GM21423 (cell line): Measurements from ENCODE around the gene ELL.
A peak's percentile ranks its signal among the peaks of the same experiment; 100 is the strongest.

Experiments used
- ATAC-seq: cut with Tn5 transposase; IDR thresholded peaks from one replicate; pipeline ENCODE4 v1.9.1; 2021; ENCODE audit warnings: mild to moderate bottlenecking, moderate library complexity; ENCODE audit not compliant: unreplicated experiment

Gene ELL

GRCh38 chr19:18491995-18492953, 29.6 kb downstream of the ELL start:
- ATAC-seq, result no peak

GRCh38 chr19:18490728-18491127, 31.1 kb downstream of the ELL start:
- ATAC-seq, result no peak

DNA sequence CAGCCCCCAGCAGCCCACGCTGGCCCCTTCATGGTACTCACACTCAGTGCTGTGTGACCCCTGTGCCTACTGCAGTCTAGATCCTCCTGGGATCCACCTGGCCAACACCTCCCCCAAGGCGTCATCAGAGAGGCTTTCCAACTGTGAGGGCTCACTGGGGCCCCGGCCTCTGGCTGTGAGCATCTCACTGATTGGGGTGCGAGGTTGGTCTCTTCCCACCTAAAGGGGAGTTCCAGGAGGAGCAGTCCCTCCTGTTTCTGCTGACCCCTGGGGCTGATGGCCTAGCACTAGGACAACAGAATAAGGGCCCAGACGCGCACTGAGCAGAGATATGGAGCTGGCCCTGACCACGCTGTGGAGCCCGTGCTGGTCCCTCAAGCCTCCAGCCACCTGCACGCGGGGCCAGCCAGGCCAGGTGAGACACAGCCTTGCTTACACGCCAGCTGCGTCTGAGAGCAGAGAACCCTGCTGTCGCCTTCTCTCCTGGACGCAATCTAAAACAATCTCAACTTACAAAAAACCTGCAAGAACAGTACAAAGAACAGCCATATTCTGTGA, 32.2 kb downstream of the ELL start:
- ATAC-seq, result no peak

DNA sequence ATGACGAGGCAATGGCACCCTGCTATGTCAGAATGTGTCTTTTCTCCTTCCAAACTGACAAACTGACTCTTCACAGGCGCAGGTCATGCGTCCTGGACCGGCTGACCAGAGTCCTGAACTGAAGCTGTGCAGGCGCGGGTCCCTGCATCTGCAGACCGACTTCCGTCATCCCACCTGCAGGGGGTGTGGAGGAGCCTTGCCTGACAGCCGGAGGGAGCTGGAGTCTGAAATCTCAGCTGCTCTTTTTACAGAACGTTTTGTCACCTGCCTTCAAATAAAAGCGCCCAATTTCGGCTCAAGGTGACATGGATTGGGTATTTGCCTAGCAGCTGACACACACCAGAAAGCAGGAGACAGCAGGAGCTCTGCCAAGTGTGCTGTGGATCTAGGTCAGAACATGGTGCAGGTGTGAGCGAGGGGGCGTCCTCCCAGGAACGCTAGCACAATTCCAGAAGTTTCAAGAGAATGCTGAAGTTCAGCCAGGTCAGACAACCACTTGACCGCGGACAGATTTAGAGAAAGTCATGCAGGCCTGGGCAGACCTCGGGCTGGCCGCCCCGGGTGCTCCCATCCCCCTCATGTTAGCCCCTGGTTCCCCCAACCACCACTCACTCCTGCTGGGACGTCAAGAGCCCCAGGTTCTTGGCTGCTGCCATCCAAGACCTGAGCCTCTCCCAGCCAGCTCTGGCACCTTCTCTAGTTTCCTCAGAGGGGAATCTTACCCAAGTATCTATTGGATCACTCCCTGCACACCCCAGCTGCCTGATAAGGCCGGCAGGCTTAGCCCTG, 32.8 kb downstream of the ELL start:
- no peak for ATAC-seq

DNA sequence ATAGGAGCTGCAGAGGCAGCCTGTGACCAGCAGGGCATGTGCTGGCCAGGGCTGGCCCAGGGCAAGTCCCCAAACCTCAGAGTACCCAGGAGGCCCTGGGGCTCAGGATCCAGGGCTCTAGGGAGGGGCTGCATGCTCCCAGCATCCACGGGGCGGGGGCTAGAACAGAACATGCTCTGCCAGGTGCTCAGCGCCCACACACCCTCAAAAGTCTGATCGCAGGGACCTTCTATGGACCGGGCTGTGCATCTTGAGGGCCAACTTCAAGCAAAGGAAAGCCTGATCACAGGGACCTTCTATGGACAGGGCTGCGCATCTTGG, 33.5 kb downstream of the ELL start:
- ATAC-seq, result no peak

DNA sequence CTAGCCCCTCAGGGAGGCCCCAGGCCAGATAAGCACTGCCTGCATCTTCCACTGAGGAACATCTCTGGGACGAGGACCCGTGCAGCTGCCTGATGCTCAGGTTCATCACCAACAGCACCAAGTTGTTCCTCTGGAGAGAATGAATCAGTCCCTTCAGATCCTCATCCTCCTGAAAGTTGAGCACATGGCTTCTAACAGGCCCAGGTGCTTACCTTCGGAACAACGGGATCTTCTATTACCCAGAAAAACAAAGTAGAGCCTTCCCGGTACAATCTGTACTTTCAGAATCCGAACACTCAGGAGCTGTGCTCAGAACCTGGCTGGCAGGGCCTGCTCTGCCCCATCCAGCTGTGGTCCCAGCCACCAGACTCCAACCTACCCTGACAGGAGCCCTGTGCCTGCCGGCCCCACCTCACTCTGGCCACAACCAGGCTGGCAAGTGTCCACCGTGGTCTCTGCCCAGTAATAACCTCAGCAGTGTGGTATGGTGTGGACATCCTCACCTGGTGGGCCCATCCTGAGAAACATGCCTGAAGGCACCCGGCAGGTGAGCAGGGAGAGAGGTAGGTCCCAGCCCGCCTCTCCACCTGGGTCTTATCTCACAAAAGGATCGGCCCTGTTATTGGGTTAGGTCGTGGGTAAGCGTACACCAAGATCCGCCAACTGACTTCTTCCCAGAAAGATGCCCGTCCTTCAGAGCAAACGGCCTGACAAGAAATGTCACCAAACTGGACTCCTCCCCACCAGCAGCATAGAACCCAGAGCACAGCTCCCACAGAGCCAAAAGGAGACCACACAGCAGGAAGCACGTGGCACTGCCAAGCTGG, 34.1 kb downstream of the ELL start:
- ATAC-seq, result no peak

- ATAC-seq, result no peak
Observed at GRCh38 chr19:18486746-18487145, 35.1 kb downstream of the ELL start.

- no peak for ATAC-seq
Observed at GRCh38 chr19:18484992-18485391, 36.9 kb downstream of the ELL start.

GRCh38 chr19:18483119-18483890, 38.6 kb downstream of the ELL start:
- ATAC-seq, result no peak

DNA sequence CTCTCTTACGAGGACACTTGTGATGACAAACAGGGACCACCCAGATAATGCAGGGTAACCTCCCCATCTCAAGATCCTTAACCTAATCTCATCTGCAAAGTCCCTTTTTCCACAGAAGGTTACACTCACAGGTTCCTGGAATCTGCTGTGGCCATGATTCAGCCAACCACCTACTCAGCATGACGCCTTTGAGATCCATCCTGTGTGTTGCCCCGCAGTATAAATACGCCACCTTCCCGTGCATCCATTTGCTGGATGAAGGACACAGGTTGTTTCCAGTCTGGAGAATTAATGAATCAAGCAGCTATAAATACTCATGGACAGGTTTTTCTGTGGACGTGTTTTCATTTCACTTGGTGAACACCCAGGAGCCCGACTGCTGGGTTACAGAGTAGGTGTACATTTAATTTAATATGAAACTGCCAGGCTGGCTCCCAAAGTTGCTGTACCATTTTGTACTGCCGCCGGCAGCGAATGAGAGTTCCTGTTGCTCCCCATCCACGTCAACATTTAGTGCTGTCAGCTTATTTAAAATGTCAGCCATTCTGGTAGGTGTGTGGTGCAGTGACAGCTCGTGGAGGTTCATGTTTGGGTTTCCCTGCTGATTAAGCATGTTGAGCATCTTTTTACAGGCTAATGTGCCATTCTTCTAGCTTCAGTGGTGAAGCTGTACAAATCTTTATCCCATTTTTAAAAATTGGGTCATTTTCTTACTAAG, 40.2 kb downstream of the ELL start:
- ATAC-seq, result no peak

GRCh38 chr19:18480006-18480691, 41.7 kb downstream of the ELL start:
- no peak for ATAC-seq

GRCh38 chr19:18478545-18479311, 43.1 kb downstream of the ELL start:
- ATAC-seq, result peak; percentile 67

DNA sequence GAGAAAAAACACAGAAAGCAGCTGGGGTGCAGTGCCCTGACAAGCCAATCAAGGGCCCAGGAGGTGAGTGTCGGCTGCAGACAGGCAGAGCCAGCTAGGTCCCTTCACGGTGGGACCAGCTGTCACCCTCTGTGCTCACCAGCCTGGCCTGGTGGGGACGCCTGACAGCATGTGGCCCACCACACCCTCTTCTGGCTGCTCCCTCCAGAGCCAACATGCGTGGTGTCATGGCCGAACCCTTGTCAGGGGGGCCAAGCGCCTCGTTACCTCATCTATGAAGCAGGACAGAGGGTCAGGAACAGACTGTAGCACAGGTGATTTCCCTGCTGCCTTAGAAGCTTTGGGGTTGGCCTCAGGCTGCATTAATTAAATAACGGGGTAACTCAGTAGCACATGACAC, 43.9 kb downstream of the ELL start:
- no peak for ATAC-seq

DNA sequence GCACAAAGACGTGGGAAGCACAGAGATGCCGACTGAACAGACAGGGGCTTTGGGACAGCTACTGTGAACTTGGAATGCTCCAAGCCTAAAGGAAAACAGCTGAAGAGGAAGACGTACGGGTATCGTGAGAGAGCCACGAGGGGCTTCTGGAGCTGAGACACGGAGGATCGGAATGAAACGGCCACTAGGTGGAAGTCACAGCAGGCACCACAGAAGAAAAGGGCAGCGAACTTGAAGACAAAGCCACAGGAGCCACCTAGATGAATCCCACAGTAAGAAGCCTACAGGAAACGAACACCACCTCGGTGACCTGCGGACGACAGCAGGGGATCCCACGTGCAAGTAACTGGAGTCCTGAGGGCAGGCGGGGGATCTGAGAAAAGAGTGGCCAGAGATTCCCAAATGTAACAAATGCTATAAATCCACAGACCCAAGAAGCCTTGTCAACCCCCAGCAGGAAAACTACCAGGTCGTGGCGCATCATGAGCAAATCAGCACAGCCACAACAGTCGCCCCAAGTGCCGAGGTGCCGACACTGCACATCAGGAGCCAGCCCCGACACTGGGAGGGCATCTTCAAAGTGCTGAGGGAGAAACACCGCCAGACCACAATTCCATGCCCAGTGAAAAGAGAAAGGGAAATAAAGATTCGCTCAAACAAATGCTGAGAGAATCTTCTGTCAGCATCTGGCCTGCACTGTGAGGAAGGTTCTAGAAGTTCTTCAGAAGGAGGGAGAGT, 44.7 kb downstream of the ELL start:
- no peak for ATAC-seq

DNA sequence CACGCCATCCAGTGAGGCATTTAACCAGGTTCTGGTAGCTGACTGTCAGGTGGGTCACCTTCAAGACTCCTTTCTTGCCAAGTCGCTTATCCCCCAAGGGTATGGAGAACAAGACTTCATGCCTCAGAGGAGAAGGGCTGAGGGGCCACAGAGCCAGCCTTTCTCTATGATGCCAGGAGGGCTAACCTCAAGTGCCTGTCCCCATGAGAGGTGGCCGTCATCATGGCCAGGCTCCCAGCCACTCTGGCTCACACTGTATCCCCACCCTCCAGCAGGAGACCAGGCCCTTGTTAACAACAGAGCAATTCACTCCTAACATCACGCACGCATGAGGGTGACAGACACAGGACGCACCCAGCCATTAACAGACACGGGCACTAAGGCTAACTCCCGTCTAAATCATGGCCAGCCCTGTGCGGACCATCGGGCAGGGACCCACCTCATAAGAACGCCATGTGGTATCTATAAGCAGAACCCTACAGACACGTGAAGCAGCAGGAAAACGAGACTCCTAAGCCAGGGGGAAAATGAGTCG, 45.3 kb downstream of the ELL start:
- no peak for ATAC-seq

DNA sequence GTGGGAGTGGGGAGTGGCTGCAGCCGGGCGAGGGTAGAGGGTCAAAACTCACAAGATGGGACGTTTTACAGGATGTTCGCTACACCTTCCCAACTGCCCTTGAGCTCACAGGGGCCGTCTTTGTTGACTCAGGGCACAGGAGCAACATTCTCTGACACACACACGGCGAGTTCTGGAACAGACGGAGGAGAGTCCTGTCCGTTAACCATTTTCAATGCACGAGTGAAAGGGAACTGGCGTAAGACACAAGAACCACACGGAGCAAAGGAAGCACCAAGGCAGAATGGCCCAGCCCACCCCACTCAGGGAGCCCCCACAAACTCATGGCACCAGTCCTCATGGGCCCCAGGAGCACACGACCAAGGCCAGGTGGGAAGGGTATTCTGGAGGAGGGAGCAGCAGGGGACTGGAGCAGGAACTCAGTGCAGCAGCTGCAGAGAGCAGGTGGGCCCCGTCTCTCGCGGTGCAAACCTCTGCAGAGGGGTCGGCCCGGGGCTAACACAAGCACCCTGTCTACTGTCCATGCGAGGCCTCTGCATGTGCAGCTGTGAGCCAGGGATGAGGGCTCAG, 46.0 kb downstream of the ELL start:
- ATAC-seq, result no peak

DNA sequence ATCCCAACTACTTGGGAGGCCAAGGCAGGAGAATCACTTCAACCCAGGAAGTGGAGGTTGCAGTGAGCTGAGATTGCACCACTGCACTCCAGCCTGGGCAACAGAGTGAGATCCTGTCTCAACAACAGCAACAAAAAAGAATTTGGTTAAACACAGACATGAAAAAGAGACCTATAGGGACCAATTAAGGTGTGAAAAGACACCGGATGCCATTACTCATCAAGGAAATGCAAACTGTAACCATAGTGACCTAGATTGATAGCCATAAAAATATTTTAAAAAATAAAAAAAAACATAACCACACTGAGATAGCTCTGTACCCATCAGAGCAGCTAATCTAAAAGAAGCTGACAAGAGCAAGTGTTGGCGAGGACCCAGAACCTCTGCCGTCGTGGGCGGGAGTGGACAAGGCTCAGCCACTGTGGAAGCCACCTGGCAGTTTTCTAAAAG, 46.8 kb downstream of the ELL start:
- no peak for ATAC-seq
